Neutrophil (primary cell): ENCODE results near the gene TPM4.

Source experiments
- H3K27ac ChIP-seq: fragments of 200-600 bp; sonication (generic); 2 replicates; pipeline ENCODE4 v1.5.1; 2016; ENCODE audit warnings: mild to moderate bottlenecking, moderate library complexity
- H3K27me3 ChIP-seq: fragments of 200-600 bp; sonication (generic); 2 replicates; pipeline ENCODE4 v1.6.0; 2016; ENCODE audit warnings: mild to moderate bottlenecking
- H3K36me3 ChIP-seq: fragments of 200-600 bp; sonication (generic); 2 replicates; pipeline ENCODE4 v1.5.1; 2017
- H3K4me1 ChIP-seq, 2 experiments: fragments of 200-600 bp in 1 of 2; sonication (generic) in 1 of 2; 1 replicate in 1 of 2; 2 replicates in 1 of 2; pipeline versions ENCODE4 v1.5.1 to v1.6.1; 2013 to 2016; ENCODE audit warnings: low read depth in 1 of 2, low read length in 1 of 2, mild to moderate bottlenecking in 1 of 2, moderate library complexity in 1 of 2; ENCODE audit not compliant: control insufficient read depth in 1 of 2, insufficient read depth in 1 of 2
- H3K4me3 ChIP-seq, 2 experiments: fragments of 200-600 bp in 1 of 2; sonication (generic) in 1 of 2; 1 replicate in 1 of 2; 2 replicates in 1 of 2; pipeline ENCODE4 v1.5.1; 2013 to 2016; ENCODE audit warnings: low read depth in 1 of 2, low read length in 1 of 2, mild to moderate bottlenecking in 1 of 2, moderate library complexity in 1 of 2
- H3K9me3 ChIP-seq: fragments of 200-600 bp; sonication (generic); 2 replicates; pipeline ENCODE4 v1.5.1; 2016
- CTCF ChIP-seq: fragments of 200-600 bp; sonication (generic); IDR thresholded peaks from 2 replicates; pipeline ENCODE4 v1.5.1; 2016; ENCODE audit warnings: antibody characterized with exemption

Gene TPM4

GRCh38 chr19:16088351-16089009 lies 12.2 kb downstream of the TPM4 start:
- TF ChIP-seq CTCF = no peak

DNA sequence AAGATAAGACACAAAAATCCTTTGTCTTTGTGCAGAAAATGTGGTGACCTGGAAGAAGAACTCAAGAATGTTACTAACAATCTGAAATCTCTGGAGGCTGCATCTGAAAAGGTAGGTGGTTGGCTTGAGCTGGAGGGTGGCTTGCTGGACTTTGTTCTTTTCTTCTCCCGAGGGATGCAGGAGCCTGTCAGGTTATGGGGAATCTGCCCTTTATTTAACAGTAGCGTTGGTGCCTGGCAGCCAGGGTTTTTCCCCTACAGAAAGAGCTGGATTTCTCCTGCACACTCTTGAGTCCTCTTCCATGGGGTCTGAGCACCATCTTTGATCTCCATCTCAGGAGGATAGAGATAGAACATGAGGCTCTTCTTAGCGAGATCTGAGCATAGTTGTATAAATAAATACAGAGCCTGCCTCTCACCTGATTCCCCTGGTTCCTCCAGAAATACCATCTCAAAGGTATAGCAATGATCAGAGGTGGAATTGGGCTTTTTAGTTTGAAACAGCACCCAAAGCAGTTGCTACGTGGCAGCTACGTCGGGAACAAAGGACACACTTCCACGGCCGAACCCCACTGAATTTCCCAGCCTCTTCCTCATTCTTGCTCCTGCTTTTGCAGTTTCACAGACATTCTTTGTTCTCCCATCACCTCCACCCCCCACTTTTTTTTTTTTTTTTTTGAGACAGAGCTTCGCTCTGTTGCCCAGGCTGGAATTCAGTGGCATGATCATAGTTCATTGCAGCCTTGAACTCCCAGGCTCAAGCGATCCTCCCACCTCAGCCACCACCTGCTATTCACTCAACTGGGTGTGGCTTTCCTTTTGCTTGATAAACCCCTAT lies 12.9 kb downstream of the TPM4 start:
- Histone ChIP-seq H3K4me3 (no peak overlapping the region), H3K9me3 (no peaks in the 10 kb centered on the region), H3K4me1 (peaks cover 30 to 32% of the 10 kb centered on the region in 2 experiments), H3K27me3 (no peaks in the 10 kb centered on the region), H3K27ac (peak overlapping the region; percentile 13), H3K36me3 (peaks cover 91% of the 10 kb centered on the region)
- no peak for TF ChIP-seq CTCF

More at GRCh38 chr19:16088351-16089009, 12.2 kb downstream of the TPM4 start:
- Histone ChIP-seq H3K36me3 (peaks cover 91% of the 10 kb centered on the region), H3K27ac (peak overlapping the region; percentile 13), H3K27me3 (no peaks in the 10 kb centered on the region), H3K4me3 (no peak overlapping the region), H3K4me1 (peaks cover 38% of the 10 kb centered on the region in 2 experiments), H3K9me3 (no peaks in the 10 kb centered on the region)

DNA sequence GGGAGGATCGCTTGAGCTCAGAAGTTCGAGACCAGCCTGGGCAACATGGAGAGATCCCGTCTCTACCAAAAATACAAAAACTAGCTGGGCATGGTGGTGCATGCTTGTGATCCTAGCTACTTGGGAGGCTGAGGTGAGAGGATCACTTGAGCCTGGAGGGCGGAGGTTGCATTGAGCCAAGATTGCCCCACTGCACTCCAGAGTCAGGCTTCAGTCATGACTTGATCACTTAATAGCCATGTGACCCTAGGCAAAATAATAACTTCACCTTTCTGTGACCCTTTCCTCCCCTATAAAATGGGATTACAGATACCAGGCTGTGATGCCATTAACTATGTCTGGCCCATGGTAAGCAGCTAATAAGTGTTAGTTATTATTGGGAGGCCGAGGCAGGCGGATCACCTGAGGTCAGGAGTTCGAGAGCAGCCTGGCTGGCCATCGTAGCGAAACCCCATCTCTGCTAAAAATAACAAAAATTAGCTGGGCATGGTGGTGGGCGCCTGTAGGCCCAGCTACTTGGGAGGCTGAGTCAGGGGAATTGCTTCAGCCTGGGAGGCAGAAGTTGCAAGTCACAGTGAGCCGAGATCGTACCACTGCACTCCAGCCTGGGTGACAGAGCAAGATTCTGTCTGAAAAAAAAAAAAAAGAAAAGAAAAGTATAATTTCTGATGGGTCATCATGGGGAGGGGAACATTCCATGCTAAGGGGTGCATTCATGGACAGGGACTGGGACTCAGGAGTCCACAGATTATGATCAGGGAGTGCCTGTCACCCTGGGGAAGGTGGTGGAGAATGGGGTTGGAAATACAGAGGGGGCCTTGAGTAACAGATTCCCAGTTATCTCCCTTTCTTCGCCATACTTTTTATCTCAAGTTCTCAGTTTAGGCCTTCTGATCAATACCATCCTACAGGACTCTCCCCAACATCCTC lies 15.5 kb downstream of the TPM4 start:
- Histone ChIP-seq H3K27ac (no peak overlapping the region), H3K9me3 (no peaks in the 10 kb centered on the region), H3K4me1 (peaks cover 5 to 6% of the 10 kb centered on the region in 2 experiments), H3K27me3 (no peaks in the 10 kb centered on the region), H3K36me3 (peaks cover 98% of the 10 kb centered on the region), H3K4me3 (no peak overlapping the region)
- no peak for TF ChIP-seq CTCF

DNA sequence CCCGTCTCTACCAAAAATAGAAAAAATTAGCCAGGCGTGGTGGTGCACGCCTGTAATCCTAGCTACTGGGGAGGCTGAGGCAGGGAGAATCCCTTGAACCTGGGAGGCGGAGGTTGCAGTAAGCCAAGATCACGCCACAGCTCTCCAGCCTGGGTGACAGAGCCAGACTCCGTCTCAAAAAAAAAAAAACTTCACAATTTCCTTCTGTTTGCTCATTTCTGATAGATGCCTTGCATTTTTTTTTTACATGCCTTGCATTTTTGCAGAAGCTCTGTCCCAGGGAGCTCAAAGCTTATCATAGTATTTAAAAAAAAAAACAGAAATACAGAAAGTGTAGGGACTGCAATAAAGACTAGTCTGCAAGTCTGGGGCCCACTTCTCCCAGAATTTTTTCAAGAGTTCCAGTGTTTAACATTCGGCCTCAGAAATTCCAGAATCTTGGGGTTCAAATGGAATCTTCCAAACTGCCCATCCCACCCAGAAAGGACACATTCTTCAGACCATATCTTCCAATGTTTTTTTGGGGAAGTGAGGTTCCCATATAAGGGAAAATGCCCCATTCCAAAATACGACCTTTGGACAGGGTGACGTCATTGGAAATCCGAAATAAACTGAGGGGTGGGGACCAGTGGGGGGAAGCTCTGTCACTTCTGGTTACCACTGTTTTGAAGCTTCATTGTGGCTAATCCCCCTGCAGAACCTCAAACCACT lies 18.2 kb downstream of the TPM4 start:
- Histone ChIP-seq H3K4me3 (no peak overlapping the region), H3K36me3 (peaks cover 85% of the 10 kb centered on the region), H3K9me3 (no peaks in the 10 kb centered on the region), H3K4me1 (no peaks in the 10 kb centered on the region), H3K27ac (no peak overlapping the region), H3K27me3 (no peaks in the 10 kb centered on the region)
- no peak for TF ChIP-seq CTCF

DNA sequence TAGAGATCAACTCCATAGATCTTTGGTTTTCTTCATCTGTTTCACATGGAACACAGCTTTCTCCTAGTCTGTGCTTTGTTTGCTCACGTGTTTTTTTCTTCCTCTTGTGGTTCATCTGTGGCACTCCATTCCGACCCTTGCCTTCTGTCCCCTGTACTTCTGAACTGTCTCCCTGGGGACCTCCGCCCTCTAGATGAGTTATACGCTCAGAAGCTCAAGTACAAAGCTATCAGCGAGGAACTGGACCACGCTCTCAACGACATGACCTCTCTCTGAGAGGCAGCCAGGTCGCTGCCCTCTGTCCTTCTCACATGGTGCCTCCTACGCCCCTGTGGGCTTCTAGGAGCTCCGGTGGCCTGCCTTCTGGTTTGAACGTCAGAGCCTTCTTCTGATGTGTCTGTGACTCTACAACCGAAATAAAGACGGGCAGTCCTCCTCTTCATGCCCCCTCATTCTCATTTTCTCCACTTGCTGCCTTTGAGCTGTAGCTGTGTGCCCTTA lies 18.8 kb downstream of the TPM4 start:
- H3K27me3 ChIP-seq = no peaks in the 10 kb centered on the region
- no peaks in the 10 kb centered on the region for H3K9me3 ChIP-seq
- peak overlapping the region; percentile 21 for H3K27ac ChIP-seq
- peaks cover 83% of the 10 kb centered on the region for H3K36me3 ChIP-seq
- H3K4me1 ChIP-seq = no peaks in the 10 kb centered on the region
- H3K4me3 ChIP-seq = no peak overlapping the region
- TF ChIP-seq CTCF = no peak
